K562 (cell line): ENCODE measurements around the gene STAT4.

Source experiments
- DIDO1 ChIP-seq: fragments of 450-650 bp; IDR thresholded peaks from 2 replicates; pipeline ENCODE4 v1.6.1; 2016; ENCODE audit warnings: low read depth, missing biosample characterization, missing genetic modification characterization
- ETS2 ChIP-seq: IDR thresholded peaks from 2 replicates; pipeline ENCODE4 v1.6.1; 2016; ENCODE audit warnings: borderline replicate concordance, missing genetic modification characterization, mild to moderate bottlenecking, moderate library complexity, missing compliant biosample characterization; ENCODE audit not compliant: poor library complexity, severe bottlenecking
- JUNB ChIP-seq: fragments of 450-650 bp; formaldehyde crosslinking; conservative IDR thresholded peaks from 2 replicates; pipeline ENCODE4 v1.4.0; 2020; ENCODE audit warnings: mild to moderate bottlenecking
- KLF16 ChIP-seq: IDR thresholded peaks from 2 replicates; pipeline ENCODE4 v1.6.1; 2016; ENCODE audit warnings: antibody characterized with exemption
- L3MBTL2 ChIP-seq: fragments of 450-650 bp; IDR thresholded peaks from 2 replicates; pipeline ENCODE4 v1.6.1; 2016; ENCODE audit warnings: mild to moderate bottlenecking, moderate library complexity
- MEF2A ChIP-seq: IDR thresholded peaks from 2 replicates; pipeline ENCODE4 v1.6.1; 2011; ENCODE audit warnings: low read depth, mild to moderate bottlenecking, low read length, moderate library complexity; ENCODE audit not compliant: control insufficient read depth
- NFATC3 ChIP-seq: fragments of 450-650 bp; IDR thresholded peaks from 2 replicates; pipeline ENCODE4 v1.6.1; 2017; ENCODE audit warnings: mild to moderate bottlenecking
- RAD21 ChIP-seq, 2 experiments: fragments of 250-450 bp in 1 of 2; fragments of 450-650 bp in 1 of 2; sonication (Bioruptor Pico) in 1 of 2; formaldehyde crosslinking in 1 of 2; IDR thresholded peaks in 1 of 2; conservative IDR thresholded peaks in 1 of 2; 2 replicates each; pipeline versions ENCODE4 v1.4.0 to v1.8.0; 2020 to 2022; ENCODE audit warnings: mild to moderate bottlenecking in 2 of 2, moderate library complexity in 1 of 2
- ZNF197 ChIP-seq: fragments of 200-800 bp; sonication (Bioruptor generic); IDR thresholded peaks from 2 replicates; pipeline ENCODE4 v1.6.1; 2016; ENCODE audit warnings: low read depth, missing genetic modification characterization, missing compliant biosample characterization
- TF ChIP-seq, protein P1 (sequence below), 3 experiments: IDR thresholded peaks in 2 of 3; conservative IDR thresholded peaks in 1 of 3; 2 replicates each; pipeline ENCODE4 v1.5.1; 2011 to 2012; ENCODE audit warnings: low read length in 3 of 3, mild to moderate bottlenecking in 3 of 3, control low read depth in 2 of 3, improper control_type of control experiment in 1 of 3, inconsistent platforms in 1 of 3, low read depth in 1 of 3, mixed read lengths in 1 of 3, moderate library complexity in 1 of 3; ENCODE audit not compliant: insufficient read depth in 2 of 3
- TF ChIP-seq, protein P2 (sequence below), 2 experiments: fragments of 450-650 bp in 1 of 2; IDR thresholded peaks; 2 replicates each; pipeline ENCODE4 v1.6.1; 2011 to 2017; ENCODE audit warnings: low read depth in 2 of 2, antibody characterized with exemption in 1 of 2, borderline replicate concordance in 1 of 2, low read length in 1 of 2, mild to moderate bottlenecking in 1 of 2, mixed read lengths in 1 of 2; ENCODE audit not compliant: control insufficient read depth in 1 of 2
- TF ChIP-seq, protein P3 (sequence below): sonication (generic); formaldehyde crosslinking; IDR thresholded peaks from 2 replicates; pipeline ENCODE4 v1.4.0; 2020; ENCODE audit warnings: mild to moderate bottlenecking, missing genetic modification reagents

DNA sequence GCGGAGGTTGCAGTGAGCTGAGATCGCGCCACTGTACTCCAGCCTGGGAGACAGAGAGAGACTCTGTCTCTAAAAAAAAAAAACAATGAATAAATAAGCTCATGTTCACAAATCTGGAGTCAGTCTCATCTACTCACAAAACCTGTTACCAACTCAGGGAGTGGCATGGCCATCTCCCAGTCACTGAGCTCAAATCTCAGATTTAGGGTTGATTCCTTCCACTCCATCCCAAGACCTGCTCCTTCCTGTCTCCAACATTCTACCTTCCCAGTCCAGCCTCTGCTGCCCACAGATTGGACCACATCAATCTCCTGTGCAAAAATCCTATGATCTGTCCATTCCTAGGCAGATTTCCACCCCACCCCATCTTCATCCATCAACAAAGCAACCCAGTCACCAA lies 138.4 kb downstream of the STAT4 start:
- TF ChIP-seq KLF16 (no peak), NFATC3 (no peak), DIDO1 (tag) (no peak), MEF2A (no peak), L3MBTL2 (no peak), RAD21 (CRISPR knock-in tag; conservative IDR thresholded peaks at IDR 0.05 in 1 of 2, IDR thresholded peaks at IDR 0.05 in 1 of 2) (no peak), ETS2 (tag) (no peak), JUNB (CRISPR knock-in tag) (no peak), ZNF197 (CRISPR knock-in tag) (no peak)
- TF ChIP-seq, protein P1, sequence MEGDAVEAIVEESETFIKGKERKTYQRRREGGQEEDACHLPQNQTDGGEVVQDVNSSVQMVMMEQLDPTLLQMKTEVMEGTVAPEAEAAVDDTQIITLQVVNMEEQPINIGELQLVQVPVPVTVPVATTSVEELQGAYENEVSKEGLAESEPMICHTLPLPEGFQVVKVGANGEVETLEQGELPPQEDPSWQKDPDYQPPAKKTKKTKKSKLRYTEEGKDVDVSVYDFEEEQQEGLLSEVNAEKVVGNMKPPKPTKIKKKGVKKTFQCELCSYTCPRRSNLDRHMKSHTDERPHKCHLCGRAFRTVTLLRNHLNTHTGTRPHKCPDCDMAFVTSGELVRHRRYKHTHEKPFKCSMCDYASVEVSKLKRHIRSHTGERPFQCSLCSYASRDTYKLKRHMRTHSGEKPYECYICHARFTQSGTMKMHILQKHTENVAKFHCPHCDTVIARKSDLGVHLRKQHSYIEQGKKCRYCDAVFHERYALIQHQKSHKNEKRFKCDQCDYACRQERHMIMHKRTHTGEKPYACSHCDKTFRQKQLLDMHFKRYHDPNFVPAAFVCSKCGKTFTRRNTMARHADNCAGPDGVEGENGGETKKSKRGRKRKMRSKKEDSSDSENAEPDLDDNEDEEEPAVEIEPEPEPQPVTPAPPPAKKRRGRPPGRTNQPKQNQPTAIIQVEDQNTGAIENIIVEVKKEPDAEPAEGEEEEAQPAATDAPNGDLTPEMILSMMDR (IDR thresholded peaks at IDR 0.05 in 2 of 3, conservative IDR thresholded peaks at IDR 0.05 in 1 of 3; ENCODE audit: insufficient read depth in 2 of 3, low read depth in 1 of 3, low read length in 3 of 3): no peak
- TF ChIP-seq, protein P2, sequence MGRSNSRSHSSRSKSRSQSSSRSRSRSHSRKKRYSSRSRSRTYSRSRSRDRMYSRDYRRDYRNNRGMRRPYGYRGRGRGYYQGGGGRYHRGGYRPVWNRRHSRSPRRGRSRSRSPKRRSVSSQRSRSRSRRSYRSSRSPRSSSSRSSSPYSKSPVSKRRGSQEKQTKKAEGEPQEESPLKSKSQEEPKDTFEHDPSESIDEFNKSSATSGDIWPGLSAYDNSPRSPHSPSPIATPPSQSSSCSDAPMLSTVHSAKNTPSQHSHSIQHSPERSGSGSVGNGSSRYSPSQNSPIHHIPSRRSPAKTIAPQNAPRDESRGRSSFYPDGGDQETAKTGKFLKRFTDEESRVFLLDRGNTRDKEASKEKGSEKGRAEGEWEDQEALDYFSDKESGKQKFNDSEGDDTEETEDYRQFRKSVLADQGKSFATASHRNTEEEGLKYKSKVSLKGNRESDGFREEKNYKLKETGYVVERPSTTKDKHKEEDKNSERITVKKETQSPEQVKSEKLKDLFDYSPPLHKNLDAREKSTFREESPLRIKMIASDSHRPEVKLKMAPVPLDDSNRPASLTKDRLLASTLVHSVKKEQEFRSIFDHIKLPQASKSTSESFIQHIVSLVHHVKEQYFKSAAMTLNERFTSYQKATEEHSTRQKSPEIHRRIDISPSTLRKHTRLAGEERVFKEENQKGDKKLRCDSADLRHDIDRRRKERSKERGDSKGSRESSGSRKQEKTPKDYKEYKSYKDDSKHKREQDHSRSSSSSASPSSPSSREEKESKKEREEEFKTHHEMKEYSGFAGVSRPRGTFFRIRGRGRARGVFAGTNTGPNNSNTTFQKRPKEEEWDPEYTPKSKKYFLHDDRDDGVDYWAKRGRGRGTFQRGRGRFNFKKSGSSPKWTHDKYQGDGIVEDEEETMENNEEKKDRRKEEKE (IDR thresholded peaks at IDR 0.05; ENCODE audit: borderline replicate concordance in 1 of 2, control insufficient read depth in 1 of 2, low read depth in 2 of 2, low read length in 1 of 2): no peak
- TF ChIP-seq, protein P3, sequence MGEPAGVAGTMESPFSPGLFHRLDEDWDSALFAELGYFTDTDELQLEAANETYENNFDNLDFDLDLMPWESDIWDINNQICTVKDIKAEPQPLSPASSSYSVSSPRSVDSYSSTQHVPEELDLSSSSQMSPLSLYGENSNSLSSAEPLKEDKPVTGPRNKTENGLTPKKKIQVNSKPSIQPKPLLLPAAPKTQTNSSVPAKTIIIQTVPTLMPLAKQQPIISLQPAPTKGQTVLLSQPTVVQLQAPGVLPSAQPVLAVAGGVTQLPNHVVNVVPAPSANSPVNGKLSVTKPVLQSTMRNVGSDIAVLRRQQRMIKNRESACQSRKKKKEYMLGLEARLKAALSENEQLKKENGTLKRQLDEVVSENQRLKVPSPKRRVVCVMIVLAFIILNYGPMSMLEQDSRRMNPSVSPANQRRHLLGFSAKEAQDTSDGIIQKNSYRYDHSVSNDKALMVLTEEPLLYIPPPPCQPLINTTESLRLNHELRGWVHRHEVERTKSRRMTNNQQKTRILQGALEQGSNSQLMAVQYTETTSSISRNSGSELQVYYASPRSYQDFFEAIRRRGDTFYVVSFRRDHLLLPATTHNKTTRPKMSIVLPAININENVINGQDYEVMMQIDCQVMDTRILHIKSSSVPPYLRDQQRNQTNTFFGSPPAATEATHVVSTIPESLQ (CRISPR knock-in tag): no peak
